ENCODE data around the gene PCDH18. TPM values are rescaled to one million over a fixed set of nuclear protein-coding genes. Genes with fewer than 3 reads are reported as not detected.

Gene PCDH18
- total and polyA plus RNA-seq, 2 of the 4 experiments (the other 2 are of a cell fraction), result 41.3 to 119 TPM

- H4K91ac ChIP-seq (ENCODE audit: insufficient read depth, low read depth, low read length), result no peak overlapping the region
- H2BK15ac ChIP-seq (ENCODE audit: low read depth, low read length), result no peak overlapping the region
- dilution Hi-C loops (cut with HindIII; ENCODE audit: low sequenced_read_pairs, unreplicated experiment), result no loop called here
- in situ Hi-C loops (cut with MboI; ENCODE audit: low sequenced_read_pairs), result loop anchor here (10.0 to 25.0 kb wide), 3 partner anchors 402 to 1161 kb away; no protein-coding TSS in a partner anchor
- H3K14ac ChIP-seq (replicated peaks; ENCODE audit: low read depth, low read length), result no peak overlapping the region
- H3K79me1 ChIP-seq (ENCODE audit: low read depth in 1 of 2, low read length in 2 of 2), result peaks cover 18 to 28% of the 10 kb centered on the region in 2 experiments
- peaks cover 61% of the 10 kb centered on the region for H3K36me3 ChIP-seq (ENCODE audit: control insufficient read depth, insufficient read depth, low read length)
- DNase-seq (no peak), ATAC-seq (ENCODE audit: low read depth) (no peak)
- H3K27ac ChIP-seq (ENCODE audit: insufficient read depth, low read length), result peak overlapping the region; percentile 37; the same call in 1 of the 2 replicates
- peaks cover 3% of the 10 kb centered on the region; the same call in 1 of the 2 replicates for H3K4me1 ChIP-seq (ENCODE audit: control insufficient read depth, insufficient read depth, low read length)
- no peak overlapping the region for H2AK5ac ChIP-seq (ENCODE audit: low read depth, low read length)
- peak overlapping the region; percentile 17; the same call in 1 of the 2 replicates for H3K4me3 ChIP-seq (ENCODE audit: insufficient read depth, low read depth, low read length)
- no peaks in the 10 kb centered on the region for H3K27me3 ChIP-seq (ENCODE audit: control insufficient read depth, insufficient read depth, low read length)
- H4K5ac ChIP-seq (ENCODE audit: low read depth, low read length), result no peak overlapping the region
- no peak overlapping the region for H4K8ac ChIP-seq (ENCODE audit: low read depth in 2 of 2, low read length in 2 of 2)
- H2BK5ac ChIP-seq (ENCODE audit: low read depth, low read length, poor library complexity, severe bottlenecking), result no peak overlapping the region
- POLR2A ChIA-PET (ENCODE audit: unreplicated experiment), result no interaction called here
- no peak overlapping the region for H2BK20ac ChIP-seq (ENCODE audit: low read depth, low read length)
- H3K9ac ChIP-seq (ENCODE audit: low read depth, low read length), result peak overlapping the region; percentile 19; the same call in 1 of the 2 replicates
- BruUV-seq (replicated peaks), result no TSS peak
- H2AFZ ChIP-seq (replicated peaks; ENCODE audit: low read length, poor library complexity), result no peak overlapping the region
- peak overlapping the region; percentile 82 for H3K4me2 ChIP-seq (ENCODE audit: low read depth, low read length)
- intact Hi-C loops (cut with micrococcal nuclease), result loop anchor here (5.0 kb wide), 1 partner anchor 659 kb away; no protein-coding TSS in a partner anchor
- H3K4ac ChIP-seq (ENCODE audit: low read depth, low read length), result no peak overlapping the region
- H2AK9ac ChIP-seq (replicated peaks; ENCODE audit: low read depth, low read length, poor library complexity), result no peak overlapping the region
- no peak overlapping the region for H3K18ac ChIP-seq (ENCODE audit: low read depth, low read length)
- TF ChIP-seq CTCF (conservative IDR thresholded peaks at IDR 0.05; ENCODE audit: low read depth, low read length), result no peak
- TF ChIP-seq SMC3 (IDR thresholded peaks at IDR 0.05; ENCODE audit: low read depth, low read length), result no peak
- TF ChIP-seq FOS (IDR thresholded peaks at IDR 0.05; ENCODE audit: low read depth, low read length), result no peak
- no peak for TF ChIP-seq MAFK (IDR thresholded peaks at IDR 0.05; ENCODE audit: low read depth, low read length)
- TF ChIP-seq RCOR1 (IDR thresholded peaks at IDR 0.05; ENCODE audit: insufficient replicate concordance, low read length), result no peak
- no peak for TF ChIP-seq USF2 (IDR thresholded peaks at IDR 0.05; ENCODE audit: low read depth, low read length)
- no peak for TF ChIP-seq NFE2L2 (IDR thresholded peaks at IDR 0.05; ENCODE audit: low read depth, low read length)
- no peak overlapping the region for H2BK120ac ChIP-seq (ENCODE audit: low read depth, low read length)
- H3K9me3 ChIP-seq (ENCODE audit: control insufficient read depth, insufficient read depth, low read length), result no peaks in the 10 kb centered on the region
- H3K56ac ChIP-seq (ENCODE audit: extremely low read depth, insufficient read depth, low read length), result no peak overlapping the region
- H3K9me1 ChIP-seq (ENCODE audit: insufficient read depth, low read length), result 0 out of 2 replicates have a peak, but pooled peaks cover 2% of the 10 kb centered on the region
- H3K23ac ChIP-seq (ENCODE audit: low read depth, low read length), result no peak overlapping the region
- CTCF ChIA-PET, result no interaction called here
- H4K20me1 ChIP-seq (ENCODE audit: insufficient read depth, low read length), result peaks cover 27% of the 10 kb centered on the region; the same call in 1 of the 2 replicates
Measured at GRCh38 chr4:137526681-137527080, 5.6 kb downstream of the PCDH18 start.
